Ovary (tissue), 3 donors: ENCODE measurements around the gene HNRNPA2B1.

ENCODE experiments used
- CTCF ChIP-seq, 3 donors: fragments of 450-650 bp in 2 of 3; fragments of 200-600 bp in 1 of 3; IDR thresholded peaks; one replicate each; pipeline versions ENCODE4 v1.5.1 to v1.8.0; 2016 to 2022; ENCODE audit warnings: antibody characterized with exemption in 3 of 3, mild to moderate bottlenecking in 1 of 3
- POLR2A ChIP-seq: fragments of 450-650 bp; IDR thresholded peaks from one replicate; pipeline ENCODE4 v1.6.1; 2017; ENCODE audit warnings: antibody characterized with exemption, mild to moderate bottlenecking, moderate library complexity
- donor health status: DM: no; HTN: no; CAD: no.

GRCh38 chr7:26157520-26158105 lies 42.9 kb downstream of the HNRNPA2B1 start:
- TF ChIP-seq POLR2A (no peak), CTCF (IDR thresholded peaks at IDR 0.05) (no peak)
